8988T (cell line): ENCODE data around the gene MEI1.

Experiments
- DNase-seq: peaks from one replicate; pipeline ENCODE4 v3.0.0; 2011

Gene MEI1

DNA sequence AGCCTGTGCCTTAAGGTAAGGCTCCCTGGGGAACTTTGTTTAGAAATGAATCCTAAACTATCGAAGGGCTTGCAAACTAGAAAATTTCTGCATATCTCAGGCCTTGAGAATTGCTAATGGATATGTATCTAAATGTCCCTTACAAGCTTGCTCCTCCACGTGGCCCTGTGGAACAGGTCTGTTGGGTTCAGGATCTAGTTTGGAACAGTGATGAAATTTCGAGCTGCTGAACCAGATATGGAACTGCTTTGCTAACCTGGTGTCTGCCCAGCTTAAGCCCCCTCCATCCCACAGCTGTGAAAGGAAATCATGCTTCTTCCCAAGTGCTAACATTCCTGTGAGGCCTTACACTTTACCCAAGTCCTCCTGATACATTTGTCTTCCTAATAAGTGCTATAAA is 145.2 kb downstream of the MEI1 start:
- no peak for DNase-seq

DNA sequence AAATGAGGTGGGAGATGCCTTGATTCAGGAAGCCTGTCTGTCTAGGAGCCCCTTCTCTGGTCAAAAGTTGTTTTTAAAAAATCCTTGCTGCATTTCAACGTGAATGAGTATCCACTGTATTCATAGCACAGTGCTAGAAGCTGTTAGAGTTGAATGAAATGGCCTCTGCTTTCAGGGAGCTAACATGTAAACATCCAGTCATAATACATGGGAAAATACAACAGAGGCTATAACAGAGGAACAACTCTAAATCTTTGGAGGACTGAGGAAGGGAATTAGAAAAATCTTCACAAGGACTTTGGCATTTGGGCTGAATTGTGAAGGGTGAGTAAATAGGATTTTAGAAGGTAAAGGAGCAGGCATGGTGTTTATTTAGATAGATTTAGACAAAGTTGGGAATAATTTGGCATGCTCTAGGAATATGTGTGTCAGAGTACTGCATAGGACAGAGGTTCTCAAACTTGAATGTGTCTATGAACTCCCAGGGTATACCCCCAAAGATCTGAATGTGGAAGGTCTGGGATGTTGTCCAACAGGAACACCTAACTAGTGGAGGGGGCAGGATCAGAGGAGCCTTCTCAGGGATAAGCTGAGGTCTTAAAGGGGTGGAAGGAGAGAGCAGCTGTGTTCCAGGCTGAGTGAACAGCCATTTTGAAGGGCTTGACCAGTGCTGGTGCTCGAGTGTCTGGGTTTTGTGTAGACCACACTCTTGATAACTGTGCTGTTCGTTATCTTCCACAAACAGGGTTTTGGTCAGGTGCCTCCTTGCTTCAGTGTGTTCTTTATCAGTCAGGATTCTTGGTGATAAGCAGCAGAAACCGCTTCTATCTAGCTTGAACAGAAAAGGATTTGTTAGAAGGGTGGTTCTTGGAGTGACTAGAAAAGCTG is 146.3 kb downstream of the MEI1 start:
- DNase-seq = no peak

DNA sequence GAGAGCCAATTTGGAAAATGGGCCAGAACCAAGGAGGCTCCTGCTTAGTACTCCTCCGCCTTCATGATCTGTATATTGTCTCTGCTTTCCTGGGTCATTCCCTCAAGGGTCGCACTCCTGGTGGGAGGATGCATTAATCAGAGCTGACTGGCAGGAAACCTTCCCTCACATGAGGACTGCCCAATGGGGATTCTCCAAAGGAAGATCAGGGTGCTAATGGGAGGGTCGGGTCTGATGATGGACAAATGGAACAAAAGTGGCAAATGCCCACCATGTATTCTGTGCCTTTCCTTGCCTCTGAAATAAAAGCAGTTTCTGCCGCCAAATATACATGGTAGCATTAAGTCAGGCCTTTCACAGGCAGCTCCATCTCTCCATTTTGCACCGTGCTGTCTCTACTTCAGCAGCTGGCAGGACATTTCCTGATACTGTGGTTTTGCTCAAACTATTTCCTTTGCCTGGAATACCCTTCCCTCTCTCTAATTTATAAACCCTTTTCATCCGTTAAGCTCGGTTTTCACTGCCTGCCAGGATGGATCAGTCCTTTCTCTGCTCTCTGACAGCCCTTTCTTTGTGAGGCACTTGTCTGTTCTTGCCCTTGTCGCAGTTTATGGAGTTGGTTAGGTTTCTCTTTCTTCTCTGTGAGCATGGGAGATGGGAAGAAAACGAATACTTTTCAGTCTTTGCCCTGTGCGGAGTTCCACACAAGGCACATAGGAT is 147.1 kb downstream of the MEI1 start:
- no peak for DNase-seq

DNA sequence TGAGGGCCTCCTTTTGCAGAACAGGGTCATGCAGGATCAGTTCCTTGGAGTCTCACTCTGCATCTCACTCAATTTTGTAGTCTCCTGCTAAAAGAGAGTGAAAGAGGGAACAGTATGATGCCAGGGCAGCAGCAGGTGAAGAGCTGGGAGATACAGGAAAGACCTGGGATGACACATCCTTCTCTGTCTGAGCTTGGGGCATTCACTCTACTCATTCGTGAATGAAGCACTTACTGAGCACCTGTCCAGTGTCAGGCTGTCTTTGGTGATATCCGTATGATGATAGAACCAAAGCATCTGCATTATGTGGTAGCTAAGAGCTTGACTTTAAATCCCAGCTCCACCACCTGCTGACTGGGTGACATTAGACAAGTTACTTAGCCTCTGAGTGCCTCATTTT is 148.0 kb downstream of the MEI1 start:
- no peak for DNase-seq

DNA sequence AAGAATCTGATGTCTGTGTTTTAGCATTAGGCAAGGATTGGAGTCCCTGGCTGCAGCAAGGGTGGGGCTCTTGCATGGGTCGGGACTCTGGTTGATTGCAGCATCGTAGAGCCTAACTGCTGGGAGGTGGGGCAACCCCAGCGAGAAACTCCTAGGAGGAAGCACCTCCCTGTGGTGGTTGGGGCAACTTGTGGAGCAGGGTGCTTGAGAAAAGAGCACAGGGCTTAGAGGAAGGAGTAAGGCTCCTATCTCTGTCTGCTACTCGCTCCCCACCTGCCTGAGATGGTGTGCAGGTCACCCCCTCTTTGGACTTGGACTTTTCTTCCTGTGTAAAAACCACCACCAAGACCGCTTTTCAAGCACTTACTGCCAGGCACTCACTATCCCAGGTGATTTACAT is 149.2 kb downstream of the MEI1 start:
- no peak for DNase-seq
